ENCODE data around the gene TUBD1. TPM values are rescaled to one million over a fixed set of nuclear protein-coding genes. Genes with fewer than 3 reads are reported as not detected.
A peak's percentile ranks its signal among the peaks of the same experiment; 100 is the strongest.
"Not testable (repeated sequence)": the region's sequence is repeated elsewhere in the genome, so short reads cannot be mapped to it uniquely, and the experiment has no call there.

TUBD1 gene
- total RNA-seq, 1 experiment from 2014 or later: 5.2 TPM

DNA sequence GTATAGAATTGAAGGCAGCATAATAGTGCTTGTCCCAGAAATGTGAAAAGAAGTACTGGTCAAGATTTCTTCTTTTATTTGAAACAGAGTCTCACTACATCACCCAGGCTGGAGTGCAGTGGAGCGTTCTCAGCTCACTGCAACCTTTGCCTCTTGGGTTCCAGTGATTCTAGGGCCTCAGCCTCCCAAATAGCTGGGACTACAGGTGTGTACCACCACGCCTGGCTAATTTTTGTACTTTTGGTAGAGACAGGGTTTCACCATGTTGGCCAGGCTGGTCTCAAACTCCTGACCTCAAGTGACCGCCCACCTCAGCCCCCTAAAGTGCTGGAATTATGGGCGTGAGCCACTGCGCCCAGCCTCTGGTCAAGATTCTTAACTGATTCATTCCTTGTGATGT is 27.9 kb upstream of the TUBD1 start:
- H3K9me3 Mint-ChIP-seq (ENCODE audit: unreplicated experiment); H3K4me3 Mint-ChIP-seq (ENCODE audit: unreplicated experiment); intact Hi-C loops (cut with micrococcal nuclease); H3K27ac Mint-ChIP-seq (ENCODE audit: low read depth, unreplicated experiment); DNase-seq (ENCODE audit: unreplicated experiment); H3K27me3 Mint-ChIP-seq (ENCODE audit: insufficient read depth, unreplicated experiment); BruUV-seq (replicated peaks); H3K4me1 Mint-ChIP-seq (ENCODE audit: insufficient read depth, unreplicated experiment): not testable (repeated sequence)
- POLR2A ChIA-PET: interaction anchor here (0.7 kb wide), 1 partner anchor 132 kb away, joined by 3 read pairs; no protein-coding TSS in a partner anchor
- peaks cover 88% of the 10 kb centered on the region for H3K36me3 Mint-ChIP-seq (ENCODE audit: insufficient read depth, unreplicated experiment)
- CTCF ChIA-PET: interaction anchor here (0.6 to 1.1 kb wide), 4 partner anchors 43 to 195 kb away, joined by 3 to 6 read pairs (median 4); no protein-coding TSS in a partner anchor

DNA sequence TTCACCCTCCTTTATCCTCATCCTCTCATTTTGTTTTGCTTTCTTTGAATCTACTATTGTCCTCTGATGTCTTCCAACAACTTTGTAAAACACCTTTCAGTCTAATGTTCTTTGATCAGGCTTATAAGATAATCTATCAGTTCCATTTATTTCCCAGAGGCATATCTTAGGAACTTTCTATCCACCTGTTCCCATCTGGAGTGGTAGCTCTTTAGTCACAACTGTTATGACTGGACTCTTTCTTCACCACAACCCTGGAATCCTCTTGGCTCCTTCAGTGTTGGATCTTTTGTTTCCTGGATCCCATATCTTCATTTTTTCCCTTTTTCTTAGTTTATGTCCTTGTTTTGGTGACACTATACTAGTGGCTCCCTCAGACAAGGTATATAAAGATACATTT is 23.7 kb upstream of the TUBD1 start:
- intact Hi-C loops (cut with micrococcal nuclease): loop anchor here (10.0 kb wide), 1 partner anchor 118 kb away; no protein-coding TSS in a partner anchor

DNA sequence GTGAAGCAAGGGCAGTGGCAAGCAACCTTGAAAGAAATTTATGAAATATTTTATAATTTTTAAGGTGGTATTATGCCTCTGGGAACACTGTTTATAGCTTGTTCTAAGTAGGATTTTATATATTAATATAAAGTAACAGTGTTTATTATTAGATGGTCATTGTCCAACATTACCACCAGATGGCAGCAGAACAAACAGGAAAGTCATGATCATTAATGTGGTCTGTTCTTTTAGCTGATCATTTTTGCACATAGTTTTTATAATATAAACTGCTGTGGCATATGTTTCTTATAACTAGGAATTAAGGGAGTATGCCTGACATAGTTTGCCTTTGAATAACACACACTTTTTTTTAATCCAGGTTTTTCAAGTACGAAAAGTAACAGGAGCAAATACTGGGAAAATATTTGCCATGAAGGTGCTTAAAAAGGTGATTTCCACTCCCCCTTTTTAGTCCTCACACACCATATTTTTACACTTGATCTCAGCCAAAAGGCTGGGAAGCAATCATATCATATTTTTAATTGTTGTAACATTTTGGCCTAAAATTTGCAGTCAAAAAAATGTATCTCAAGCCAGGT is 21.6 kb upstream of the TUBD1 start:
- intact Hi-C loops (cut with micrococcal nuclease): loop anchor here (1.0 to 10.0 kb wide), 2 partner anchors 120 to 161 kb away; no protein-coding TSS in a partner anchor
- Mint-ChIP-seq H3K9me3 (ENCODE audit: unreplicated experiment) (no peaks in the 10 kb centered on the region), H3K4me3 (ENCODE audit: unreplicated experiment) (no peak overlapping the region), H3K27me3 (ENCODE audit: insufficient read depth, unreplicated experiment) (no peaks in the 10 kb centered on the region), H3K36me3 (ENCODE audit: insufficient read depth, unreplicated experiment) (peaks cover 90% of the 10 kb centered on the region), H3K4me1 (ENCODE audit: insufficient read depth, unreplicated experiment) (no peaks in the 10 kb centered on the region), H3K27ac (ENCODE audit: low read depth, unreplicated experiment) (no peak overlapping the region)
- TF ChIP-seq, protein P1, sequence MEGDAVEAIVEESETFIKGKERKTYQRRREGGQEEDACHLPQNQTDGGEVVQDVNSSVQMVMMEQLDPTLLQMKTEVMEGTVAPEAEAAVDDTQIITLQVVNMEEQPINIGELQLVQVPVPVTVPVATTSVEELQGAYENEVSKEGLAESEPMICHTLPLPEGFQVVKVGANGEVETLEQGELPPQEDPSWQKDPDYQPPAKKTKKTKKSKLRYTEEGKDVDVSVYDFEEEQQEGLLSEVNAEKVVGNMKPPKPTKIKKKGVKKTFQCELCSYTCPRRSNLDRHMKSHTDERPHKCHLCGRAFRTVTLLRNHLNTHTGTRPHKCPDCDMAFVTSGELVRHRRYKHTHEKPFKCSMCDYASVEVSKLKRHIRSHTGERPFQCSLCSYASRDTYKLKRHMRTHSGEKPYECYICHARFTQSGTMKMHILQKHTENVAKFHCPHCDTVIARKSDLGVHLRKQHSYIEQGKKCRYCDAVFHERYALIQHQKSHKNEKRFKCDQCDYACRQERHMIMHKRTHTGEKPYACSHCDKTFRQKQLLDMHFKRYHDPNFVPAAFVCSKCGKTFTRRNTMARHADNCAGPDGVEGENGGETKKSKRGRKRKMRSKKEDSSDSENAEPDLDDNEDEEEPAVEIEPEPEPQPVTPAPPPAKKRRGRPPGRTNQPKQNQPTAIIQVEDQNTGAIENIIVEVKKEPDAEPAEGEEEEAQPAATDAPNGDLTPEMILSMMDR (IDR thresholded peaks at IDR 0.05; ENCODE audit: unreplicated experiment): peak; percentile 36
- DNase-seq (ENCODE audit: unreplicated experiment): peak; percentile 54
- no TSS peak for BruUV-seq (replicated peaks)
- ChIA-PET CTCF (interaction anchor here (0.6 to 2.0 kb wide), 26 partner anchors 8 to 1295 kb away, joined by 3 to 21 read pairs (median 4); no protein-coding TSS in a partner anchor), POLR2A (interaction anchor here (0.8 to 0.9 kb wide), 2 partner anchors 20 to 50 kb away, joined by 3 to 4 read pairs; partner anchors contain the start of gene RNFT1)

More for the DNA sequence above, 23.7 kb upstream of the TUBD1 start:
- Mint-ChIP-seq H3K27me3 (ENCODE audit: insufficient read depth, unreplicated experiment) (no peaks in the 10 kb centered on the region), H3K4me3 (ENCODE audit: unreplicated experiment) (no peak overlapping the region), H3K36me3 (ENCODE audit: insufficient read depth, unreplicated experiment) (peaks cover 91% of the 10 kb centered on the region), H3K9me3 (ENCODE audit: unreplicated experiment) (no peaks in the 10 kb centered on the region), H3K27ac (ENCODE audit: low read depth, unreplicated experiment) (no peak overlapping the region), H3K4me1 (ENCODE audit: insufficient read depth, unreplicated experiment) (no peaks in the 10 kb centered on the region)
- DNase-seq (ENCODE audit: unreplicated experiment): no peak
- CTCF ChIA-PET: interaction anchor here (0.6 kb wide), 1 partner anchor 234 kb away, joined by 3 read pairs; no protein-coding TSS in a partner anchor
- TF ChIP-seq, protein P1 (IDR thresholded peaks at IDR 0.05; ENCODE audit: unreplicated experiment): no peak
- no TSS peak for BruUV-seq (replicated peaks)
- POLR2A ChIA-PET: interaction anchor here (0.6 kb wide), 1 partner anchor 11 kb away, joined by 4 read pairs; no protein-coding TSS in a partner anchor

DNA sequence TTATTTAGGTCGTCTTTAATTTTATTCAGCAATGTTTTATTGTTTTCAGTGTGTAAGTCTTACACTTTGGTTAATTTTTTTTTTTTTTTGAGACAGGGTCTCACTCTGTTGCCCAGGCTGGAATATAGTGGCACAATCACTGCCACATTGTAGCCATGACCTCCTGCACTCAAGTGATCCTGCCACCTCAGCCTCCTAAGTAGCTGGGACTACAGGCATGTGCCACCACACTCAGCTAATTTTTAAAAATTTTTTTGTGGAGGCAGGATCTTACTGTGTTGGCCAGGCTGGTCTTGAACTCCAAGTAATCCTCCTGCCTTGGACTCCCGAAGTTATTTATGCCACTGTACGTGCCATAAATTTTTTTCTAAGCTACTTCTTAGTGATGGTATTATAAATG is 14.7 kb upstream of the TUBD1 start:
- peaks cover 45% of the 10 kb centered on the region for H3K36me3 Mint-ChIP-seq (ENCODE audit: insufficient read depth, unreplicated experiment)
- H3K4me3 Mint-ChIP-seq (ENCODE audit: unreplicated experiment): no peak overlapping the region
- POLR2A ChIA-PET: no interaction called here
- no peak for DNase-seq (ENCODE audit: unreplicated experiment)
- H3K9me3 Mint-ChIP-seq (ENCODE audit: unreplicated experiment): no peaks in the 10 kb centered on the region
- no peaks in the 10 kb centered on the region for H3K27me3 Mint-ChIP-seq (ENCODE audit: insufficient read depth, unreplicated experiment)
- TF ChIP-seq, protein P1 (IDR thresholded peaks at IDR 0.05; ENCODE audit: unreplicated experiment): no peak
- BruUV-seq (replicated peaks): no TSS peak
- peaks cover 5% of the 10 kb centered on the region for H3K4me1 Mint-ChIP-seq (ENCODE audit: insufficient read depth, unreplicated experiment)
- CTCF ChIA-PET: interaction anchor here (0.6 kb wide), 1 partner anchor 23 kb away, joined by 3 read pairs; no protein-coding TSS in a partner anchor
- intact Hi-C loops (cut with micrococcal nuclease): no loop called here
- no peak overlapping the region for H3K27ac Mint-ChIP-seq (ENCODE audit: low read depth, unreplicated experiment)
